ENCODE data around the gene ALPK3. TPM values are rescaled to one million over a fixed set of nuclear protein-coding genes. Genes with fewer than 3 reads are reported as not detected.

ALPK3 gene
- polyA plus RNA-seq, 1 donor from 2014 or later = not detected

- H3K4me3 ChIP-seq (ENCODE audit: low read length) = no peak overlapping the region
- no peaks in the 10 kb centered on the region for H3K79me2 ChIP-seq (replicated peaks; ENCODE audit: insufficient read depth, low read length)
- H3K4me2 ChIP-seq (ENCODE audit: low read length) = no peak overlapping the region
- H3K36me3 ChIP-seq (ENCODE audit: insufficient read depth, low read length) = no peaks in the 10 kb centered on the region
- no peaks in the 10 kb centered on the region for H3K27me3 ChIP-seq (ENCODE audit: insufficient read depth, low read depth, low read length)
- H4K20me1 ChIP-seq (ENCODE audit: insufficient read depth) = no peaks in the 10 kb centered on the region
- H2AFZ ChIP-seq (ENCODE audit: low read depth, low read length) = no peak overlapping the region
- H3K9me3 ChIP-seq (ENCODE audit: low read length) = no peaks in the 10 kb centered on the region
- TF ChIP-seq MXI1 (conservative IDR thresholded peaks at IDR 0.05; ENCODE audit: poor library complexity, severe bottlenecking) (no peak), POLR2AphosphoS5 (IDR thresholded peaks at IDR 0.05) (no peak), RAD21 (conservative IDR thresholded peaks at IDR 0.05) (no peak), EZH2 (IDR thresholded peaks at IDR 0.05; ENCODE audit: borderline replicate concordance, insufficient read depth, low read length, poor library complexity, severe bottlenecking) (no peak), CTCF (IDR thresholded peaks at IDR 0.05; ENCODE audit: poor library complexity, severe bottlenecking) (no peak), TAF1 (IDR thresholded peaks at IDR 0.05; ENCODE audit: low read depth) (no peak), REST (IDR thresholded peaks at IDR 0.05; ENCODE audit: borderline replicate concordance) (no peak), SMC3 (conservative IDR thresholded peaks at IDR 0.05; ENCODE audit: poor library complexity) (no peak), EP300 (conservative IDR thresholded peaks at IDR 0.05; ENCODE audit: poor library complexity, severe bottlenecking) (no peak)
- H3K9me2 ChIP-seq (ENCODE audit: insufficient read depth, low read length) = no peaks in the 10 kb centered on the region
- no peaks in the 10 kb centered on the region for H3F3A ChIP-seq (ENCODE audit: insufficient read depth, low read length, poor library complexity, severe bottlenecking)
- H3K9ac ChIP-seq (ENCODE audit: low read length) = no peak overlapping the region
- H3K27ac ChIP-seq (ENCODE audit: low read length) = no peak overlapping the region
Observed at GRCh38 chr15:84858231-84858630, 41.1 kb downstream of the ALPK3 start.

- Histone ChIP-seq H3K27me3 (ENCODE audit: insufficient read depth, low read depth, low read length) (no peaks in the 10 kb centered on the region), H3K9me2 (ENCODE audit: insufficient read depth, low read length) (no peaks in the 10 kb centered on the region), H3K4me3 (ENCODE audit: low read length) (no peak overlapping the region), H3K27ac (ENCODE audit: low read length) (no peak overlapping the region), H3K9ac (ENCODE audit: low read length) (no peak overlapping the region), H2AFZ (ENCODE audit: low read depth, low read length) (no peak overlapping the region), H3F3A (ENCODE audit: insufficient read depth, low read length, poor library complexity, severe bottlenecking) (no peaks in the 10 kb centered on the region), H3K9me3 (ENCODE audit: low read length) (no peaks in the 10 kb centered on the region), H3K79me2 (replicated peaks; ENCODE audit: insufficient read depth, low read length) (no peaks in the 10 kb centered on the region), H4K20me1 (ENCODE audit: insufficient read depth) (no peaks in the 10 kb centered on the region), H3K36me3 (ENCODE audit: insufficient read depth, low read length) (no peaks in the 10 kb centered on the region), H3K4me2 (ENCODE audit: low read length) (no peak overlapping the region)
- TF ChIP-seq REST (IDR thresholded peaks at IDR 0.05; ENCODE audit: borderline replicate concordance) (no peak), MXI1 (conservative IDR thresholded peaks at IDR 0.05; ENCODE audit: poor library complexity, severe bottlenecking) (no peak), TAF1 (IDR thresholded peaks at IDR 0.05; ENCODE audit: low read depth) (no peak), SMC3 (conservative IDR thresholded peaks at IDR 0.05; ENCODE audit: poor library complexity) (no peak), EZH2 (IDR thresholded peaks at IDR 0.05; ENCODE audit: borderline replicate concordance, insufficient read depth, low read length, poor library complexity, severe bottlenecking) (no peak), POLR2AphosphoS5 (IDR thresholded peaks at IDR 0.05) (no peak)
Observed at GRCh38 chr15:84859144-84859543, 42.0 kb downstream of the ALPK3 start.
